ENCODE measurements around the gene ANKRD16. TPM values are rescaled to one million over a fixed set of nuclear protein-coding genes. Genes with fewer than 3 reads are reported as not detected.
"Not testable (repeated sequence)": the region's sequence is repeated elsewhere in the genome, so short reads cannot be mapped to it uniquely, and the experiment has no call there.

ANKRD16 gene
- total and polyA plus RNA-seq, 9 donors = 6.6 to 15.3 (median 9.6) TPM

DNA sequence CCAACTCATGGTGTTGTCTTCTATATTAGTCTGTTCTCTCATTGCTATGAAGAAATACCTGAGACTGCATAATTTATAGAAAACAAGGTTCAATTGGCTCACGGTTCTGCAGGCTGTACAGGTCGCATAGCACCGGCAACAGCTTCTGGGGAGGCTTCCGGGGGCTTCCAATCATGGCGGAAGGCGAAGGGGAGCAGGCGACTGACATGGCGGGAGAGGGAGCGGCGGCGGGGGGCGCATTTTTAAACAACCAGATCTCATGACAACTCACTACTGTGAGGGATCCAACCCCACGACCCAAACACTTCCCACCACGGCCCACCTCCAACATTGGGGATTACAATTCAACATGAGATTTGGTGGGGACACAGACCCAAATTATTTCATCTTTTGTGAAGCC lies 47.7 kb downstream of the ANKRD16 start:
- Histone ChIP-seq H3K4me3 (no peak overlapping the region), H3K27me3 (no peaks in the 10 kb centered on the region), H3K36me3 (no peaks in the 10 kb centered on the region), H3K27ac (no peak overlapping the region), H3K4me1 (ENCODE audit: insufficient read depth) (no peaks in the 10 kb centered on the region), H3K9me3 (no peaks in the 10 kb centered on the region)
- DNase-seq = no peak
- intact Hi-C loops (cut with DNase I) = no loop called here
- TF ChIP-seq CTCF (IDR thresholded peaks at IDR 0.05) = no peak
- no peak for TF ChIP-seq POLR2A (IDR thresholded peaks at IDR 0.05)
- TF ChIP-seq EP300 (IDR thresholded peaks at IDR 0.05) = no peak
- WGBS, 3 donors = 93 to 94% (median 93%) methylated on average over 14 of the region's 14 CpGs

GRCh38 chr10:5840314-5841307 lies 49.1 kb downstream of the ANKRD16 start:
- intact Hi-C loops (cut with DNase I) = no loop called here
- Histone ChIP-seq H3K4me1 (ENCODE audit: insufficient read depth) (no peaks in the 10 kb centered on the region), H3K27me3 (no peaks in the 10 kb centered on the region), H3K36me3 (no peaks in the 10 kb centered on the region), H3K9me3 (no peaks in the 10 kb centered on the region), H3K4me3 (no peak overlapping the region), H3K27ac (no peak overlapping the region)
- 48 to 53% (median 51%) methylated on average over 40 of the region's 40 CpGs for WGBS, 3 donors
- TF ChIP-seq CTCF (IDR thresholded peaks at IDR 0.05) (no peak), POLR2A (IDR thresholded peaks at IDR 0.05) (no peak), EP300 (IDR thresholded peaks at IDR 0.05) (no peak)
- peak in 2 of 5 donors; percentile 12 to 46 for DNase-seq

DNA sequence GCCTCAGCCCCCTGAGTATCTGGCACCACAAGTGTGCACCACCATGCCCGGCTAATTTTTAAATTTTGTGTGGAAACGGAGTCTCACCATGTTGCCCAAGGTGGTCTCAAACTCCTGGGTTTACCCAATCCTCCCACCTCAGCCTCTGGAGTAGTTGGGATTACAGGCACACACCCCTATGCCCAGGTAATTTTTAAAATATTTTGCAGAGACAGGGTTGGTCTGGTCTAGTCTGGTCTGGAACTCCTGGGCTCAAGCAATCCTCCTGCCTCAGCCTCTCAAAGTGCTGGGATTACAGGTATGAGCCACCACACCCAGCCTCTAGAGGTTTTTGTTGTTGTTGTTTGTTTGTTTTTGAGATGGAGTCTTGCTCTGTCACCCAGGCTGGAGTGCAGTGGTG lies 53.5 kb downstream of the ANKRD16 start:
- H3K9me3 ChIP-seq; DNase-seq; H3K4me3 ChIP-seq; intact Hi-C loops (cut with DNase I); H3K4me1 ChIP-seq (ENCODE audit: insufficient read depth); H3K27me3 ChIP-seq; H3K36me3 ChIP-seq; H3K27ac ChIP-seq: not testable (repeated sequence)
- WGBS, 3 donors = 98 to 100% (median 98%) methylated on average over 2 of the region's 2 CpGs

GRCh38 chr10:5835446-5836095 lies 54.1 kb downstream of the ANKRD16 start:
- no peaks in the 10 kb centered on the region for H3K27me3 ChIP-seq
- H3K4me1 ChIP-seq (ENCODE audit: insufficient read depth) = no peaks in the 10 kb centered on the region
- intact Hi-C loops (cut with DNase I) = no loop called here
- no peak overlapping the region for H3K4me3 ChIP-seq
- TF ChIP-seq POLR2A (IDR thresholded peaks at IDR 0.05) (no peak), EP300 (IDR thresholded peaks at IDR 0.05) (no peak), CTCF (IDR thresholded peaks at IDR 0.05) (no peak)
- no peak for DNase-seq
- WGBS, 3 donors = 95 to 96% (median 95%) methylated on average over 15 of the region's 15 CpGs
- no peaks in the 10 kb centered on the region for H3K36me3 ChIP-seq
- no peak overlapping the region for H3K27ac ChIP-seq
- H3K9me3 ChIP-seq = no peaks in the 10 kb centered on the region

- no peak overlapping the region for H3K4me3 ChIP-seq
- intact Hi-C loops (cut with DNase I) = no loop called here
- WGBS, 3 donors = 35 to 39% (median 36%) methylated on average over 6 of the region's 6 CpGs
- DNase-seq = no peak
- TF ChIP-seq EP300 (IDR thresholded peaks at IDR 0.05) = no peak
- no peak for TF ChIP-seq POLR2A (IDR thresholded peaks at IDR 0.05)
- no peak for TF ChIP-seq CTCF (IDR thresholded peaks at IDR 0.05)
- no peaks in the 10 kb centered on the region for H3K9me3 ChIP-seq
- no peak overlapping the region for H3K27ac ChIP-seq
- no peaks in the 10 kb centered on the region for H3K27me3 ChIP-seq
- H3K4me1 ChIP-seq (ENCODE audit: insufficient read depth) = no peaks in the 10 kb centered on the region
- H3K36me3 ChIP-seq = no peaks in the 10 kb centered on the region
Observed at GRCh38 chr10:5833814-5834213, 55.9 kb downstream of the ANKRD16 start.
